ENCODE results near the gene TM2D3.

Gene TM2D3

DNA sequence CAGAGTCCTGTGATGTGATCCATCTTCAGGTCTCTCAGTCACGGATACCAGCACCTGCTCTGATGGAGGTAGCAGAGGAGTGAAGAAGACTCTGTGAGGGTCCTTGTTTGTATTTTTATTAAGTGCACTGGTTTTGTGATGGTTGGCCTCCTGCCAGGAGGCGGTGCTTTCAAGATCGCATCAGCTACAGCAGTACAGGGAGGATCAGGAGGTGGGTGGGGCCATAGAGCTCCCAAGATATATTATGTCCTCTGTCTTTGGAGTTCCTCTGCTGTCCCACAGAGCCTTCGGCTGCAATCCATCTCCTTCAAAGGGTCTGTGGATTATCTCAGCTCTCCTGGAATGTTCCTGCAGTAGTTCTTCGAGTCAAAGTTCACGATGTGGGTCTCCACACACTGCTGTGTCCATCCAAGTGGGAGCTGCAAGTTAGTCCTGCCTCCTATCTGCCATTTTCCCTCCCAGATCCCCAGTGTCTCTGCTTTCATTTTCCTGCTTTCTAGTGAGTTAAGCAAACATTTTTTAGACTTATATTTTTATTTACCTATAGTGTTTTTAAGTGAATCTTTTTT is 54.7 kb downstream of the TM2D3 start:
- Histone ChIP-seq H3K4me1 (ENCODE audit: low read depth, poor library complexity, severe bottlenecking) (peaks cover 12% of the 10 kb centered on the region), H3K4me2 (no peak overlapping the region), H3K9ac (no peak overlapping the region)

DNA sequence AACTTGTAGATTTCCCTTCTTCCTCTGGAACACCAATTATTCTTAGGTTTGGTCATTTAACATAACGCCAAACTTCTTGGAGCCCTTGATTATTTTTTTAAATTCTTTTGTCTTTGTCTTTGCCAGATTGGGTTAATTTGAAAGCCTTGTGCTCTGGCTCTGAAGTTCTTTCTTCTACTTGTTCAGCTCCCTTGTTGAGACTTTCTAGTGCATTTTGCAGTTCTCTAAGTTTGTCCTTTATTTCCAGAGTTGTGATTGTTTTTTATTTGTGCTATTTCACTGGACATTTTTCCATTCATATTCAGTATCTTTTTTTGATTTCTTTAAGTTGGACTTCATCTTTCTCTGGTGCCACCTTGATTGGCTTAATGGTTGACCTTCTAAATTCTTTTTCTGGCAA is 55.5 kb downstream of the TM2D3 start:
- H3K4me3 ChIP-seq (IDR thresholded peaks at IDR 0.05; ENCODE audit: insufficient read depth, low read depth, low read length), result no peak overlapping the region
- H2AFZ ChIP-seq (ENCODE audit: low read depth), result no peak overlapping the region
- no peak overlapping the region for H3K9ac ChIP-seq
- H3K27ac ChIP-seq, result no peak overlapping the region
- H3K79me2 ChIP-seq (ENCODE audit: insufficient read depth, low read depth), result no peaks in the 10 kb centered on the region; the same call in 1 of the 2 replicates
- H3K27me3 ChIP-seq (ENCODE audit: insufficient read depth, low read depth), result no peaks in the 10 kb centered on the region
- TF ChIP-seq, protein P1, sequence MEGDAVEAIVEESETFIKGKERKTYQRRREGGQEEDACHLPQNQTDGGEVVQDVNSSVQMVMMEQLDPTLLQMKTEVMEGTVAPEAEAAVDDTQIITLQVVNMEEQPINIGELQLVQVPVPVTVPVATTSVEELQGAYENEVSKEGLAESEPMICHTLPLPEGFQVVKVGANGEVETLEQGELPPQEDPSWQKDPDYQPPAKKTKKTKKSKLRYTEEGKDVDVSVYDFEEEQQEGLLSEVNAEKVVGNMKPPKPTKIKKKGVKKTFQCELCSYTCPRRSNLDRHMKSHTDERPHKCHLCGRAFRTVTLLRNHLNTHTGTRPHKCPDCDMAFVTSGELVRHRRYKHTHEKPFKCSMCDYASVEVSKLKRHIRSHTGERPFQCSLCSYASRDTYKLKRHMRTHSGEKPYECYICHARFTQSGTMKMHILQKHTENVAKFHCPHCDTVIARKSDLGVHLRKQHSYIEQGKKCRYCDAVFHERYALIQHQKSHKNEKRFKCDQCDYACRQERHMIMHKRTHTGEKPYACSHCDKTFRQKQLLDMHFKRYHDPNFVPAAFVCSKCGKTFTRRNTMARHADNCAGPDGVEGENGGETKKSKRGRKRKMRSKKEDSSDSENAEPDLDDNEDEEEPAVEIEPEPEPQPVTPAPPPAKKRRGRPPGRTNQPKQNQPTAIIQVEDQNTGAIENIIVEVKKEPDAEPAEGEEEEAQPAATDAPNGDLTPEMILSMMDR (conservative IDR thresholded peaks at IDR 0.05; ENCODE audit: low read depth, low read length), result no peak
- no peaks in the 10 kb centered on the region for H4K20me1 ChIP-seq (ENCODE audit: insufficient read depth)
- H3K4me1 ChIP-seq (ENCODE audit: low read depth, poor library complexity, severe bottlenecking), result peaks cover 12% of the 10 kb centered on the region
- H3K4me2 ChIP-seq, result no peak overlapping the region
- no peaks in the 10 kb centered on the region for H3K36me3 ChIP-seq (ENCODE audit: insufficient read depth)

More for the DNA sequence above, 54.7 kb downstream of the TM2D3 start:
- no peaks in the 10 kb centered on the region for H3K27me3 ChIP-seq (ENCODE audit: insufficient read depth, low read depth)
- no peak overlapping the region for H2AFZ ChIP-seq (ENCODE audit: low read depth)
- no peaks in the 10 kb centered on the region for H3K36me3 ChIP-seq (ENCODE audit: insufficient read depth)
- H3K27ac ChIP-seq, result no peak overlapping the region
- no peaks in the 10 kb centered on the region for H4K20me1 ChIP-seq (ENCODE audit: insufficient read depth)
- H3K4me3 ChIP-seq (IDR thresholded peaks at IDR 0.05; ENCODE audit: insufficient read depth, low read depth, low read length), result no peak overlapping the region
- no peaks in the 10 kb centered on the region; the same call in 1 of the 2 replicates for H3K79me2 ChIP-seq (ENCODE audit: insufficient read depth, low read depth)
- TF ChIP-seq, protein P1 (conservative IDR thresholded peaks at IDR 0.05; ENCODE audit: low read depth, low read length), result no peak
